Mammary microvascular endothelial cell (primary cell): Measurements from ENCODE around the gene CEACAM5. TPM values are rescaled to one million over a fixed set of nuclear protein-coding genes. Genes with fewer than 3 reads are reported as not detected.

ENCODE experiments used
- total RNA-seq: library from RNA; depleted of rRNA; stranded (reverse); fragments of >200 nt; gene quantifications from 2 replicates; pipeline ENCODE4 v1.2.3, GENCODE V29; 2015

CEACAM5 gene
- not detected in 2 replicates for total RNA-seq

DNA sequence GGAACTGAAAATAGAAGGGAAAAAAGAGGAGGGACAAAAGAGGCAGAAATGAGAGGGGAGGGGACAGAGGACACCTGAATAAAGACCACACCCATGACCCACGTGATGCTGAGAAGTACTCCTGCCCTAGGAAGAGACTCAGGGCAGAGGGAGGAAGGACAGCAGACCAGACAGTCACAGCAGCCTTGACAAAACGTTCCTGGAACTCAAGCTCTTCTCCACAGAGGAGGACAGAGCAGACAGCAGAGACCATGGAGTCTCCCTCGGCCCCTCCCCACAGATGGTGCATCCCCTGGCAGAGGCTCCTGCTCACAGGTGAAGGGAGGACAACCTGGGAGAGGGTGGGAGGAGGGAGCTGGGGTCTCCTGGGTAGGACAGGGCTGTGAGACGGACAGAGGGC, at the start of gene CEACAM5:
CEACAM5 (plus strand) TSS at position 146 of the 400 bp plus-strand sequence; CDS start at position 252, 106 bp downstream.

DNA sequence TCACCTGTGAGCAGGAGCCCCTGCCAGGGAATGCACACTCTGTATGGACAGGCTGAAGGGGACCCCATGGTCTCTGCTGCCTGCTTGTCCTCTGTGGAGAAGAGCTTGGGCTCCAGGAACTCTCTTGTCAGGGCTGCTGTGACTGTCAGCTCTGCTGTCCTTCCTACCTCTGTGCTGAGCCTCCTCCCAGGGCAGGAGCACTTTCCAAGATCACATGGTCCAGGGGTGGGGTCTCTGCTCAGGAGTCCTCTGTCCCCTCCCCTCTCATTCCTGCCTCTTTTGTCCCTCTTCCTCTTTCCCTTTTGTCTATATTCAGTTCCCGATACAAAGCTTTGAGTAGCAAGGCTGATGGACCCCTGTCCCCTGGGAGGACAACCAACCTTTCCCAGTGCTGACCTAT, 20.3 kb upstream of the CEACAM5 start, which contains the start of gene CEACAM7:
CEACAM7 (minus strand) TSS at position 173 of the 400 bp plus-strand sequence; CDS start at position 68, 105 bp downstream.

DNA sequence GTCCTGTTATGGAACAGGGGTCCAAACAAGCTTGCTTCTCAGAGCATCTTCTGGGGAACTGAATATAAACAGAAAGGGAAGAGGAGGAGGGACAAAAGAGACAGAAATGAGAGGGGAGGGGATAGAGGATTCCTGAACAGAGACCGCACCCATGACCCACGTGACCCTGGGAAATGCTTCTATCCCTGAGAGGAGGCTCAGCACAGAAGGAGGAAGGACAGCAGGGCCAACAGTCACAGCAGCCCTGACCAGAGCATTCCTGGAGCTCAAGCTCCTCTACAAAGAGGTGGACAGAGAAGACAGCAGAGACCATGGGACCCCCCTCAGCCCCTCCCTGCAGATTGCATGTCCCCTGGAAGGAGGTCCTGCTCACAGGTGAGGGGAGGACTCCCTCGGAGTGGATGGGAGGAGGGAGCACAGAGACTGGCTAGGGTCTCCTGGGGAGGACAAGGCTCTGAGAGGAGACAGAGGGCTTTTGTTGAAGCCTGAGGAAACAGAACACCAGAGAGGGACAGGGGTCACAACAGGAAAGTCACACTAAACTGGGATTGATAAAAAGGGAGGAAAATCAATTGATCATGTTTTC, 47.0 kb downstream of the CEACAM5 start, which contains the start of gene CEACAM6:
CEACAM6 (plus strand) TSS at position 203 of the 586 bp plus-strand sequence; CDS start at position 312, 109 bp downstream.

Other genes starting within 250 kb of the CEACAM5 start
- gene CEACAM21, start 132.5 kb upstream of the CEACAM5 start, total RNA-seq, result 2.5 and 14.9 TPM in 2 replicates
- not detected in 2 replicates for gene CEACAM4, start 81.6 kb upstream of the CEACAM5 start, total RNA-seq
- not detected in 2 replicates for gene CEACAM7, start 20.4 kb upstream of the CEACAM5 start, total RNA-seq
- gene CEACAM6, start 46.9 kb downstream of the CEACAM5 start, total RNA-seq, result not detected in 2 replicates
- gene CEACAM3, start 88.0 kb downstream of the CEACAM5 start, total RNA-seq, result not detected in 2 replicates
- gene LYPD4, start 136.1 kb downstream of the CEACAM5 start, total RNA-seq, result not detected in 2 replicates
- not detected in 2 replicates for gene DMRTC2, start 136.4 kb downstream of the CEACAM5 start, total RNA-seq
- gene RPS19, start 151.6 kb downstream of the CEACAM5 start, total RNA-seq, result 1,340 and 1,492 TPM in 2 replicates
- 0.10 and 0.47 TPM in 2 replicates for gene CD79A, start 168.7 kb downstream of the CEACAM5 start, total RNA-seq
- gene ARHGEF1, start 174.6 kb downstream of the CEACAM5 start, total RNA-seq, result 82.4 and 89.8 TPM in 2 replicates
- gene ERFL, start 219.8 kb downstream of the CEACAM5 start, total RNA-seq, result not detected in 2 replicates